ENCODE data around the gene LTO1.
"Not testable (repeated sequence)": the region's sequence is repeated elsewhere in the genome, so short reads cannot be mapped to it uniquely, and the experiment has no call there.

Gene LTO1

GRCh38 chr11:69700278-69701140 is 25.4 kb upstream of the LTO1 start:
- DNase-seq = peak; percentile 49

DNA sequence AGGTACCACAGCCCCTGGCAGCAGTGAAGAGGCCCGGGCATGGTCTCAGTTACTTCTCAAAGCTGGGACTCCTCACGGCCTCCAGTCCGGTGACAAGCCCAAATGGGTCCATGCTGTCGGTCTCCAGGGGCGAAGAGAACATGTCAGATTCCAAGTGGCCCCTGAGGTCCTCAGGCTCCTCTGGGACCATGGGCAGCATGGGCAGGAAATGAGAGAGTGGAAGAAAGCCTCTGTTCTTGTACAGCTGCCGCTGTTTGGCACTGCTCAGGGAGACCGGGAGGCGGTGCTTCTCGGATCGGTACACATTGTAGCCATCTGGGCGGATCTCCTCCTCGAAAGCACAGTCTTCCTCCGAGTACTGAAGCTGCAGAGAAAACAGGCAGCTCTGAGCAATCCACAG is 24.1 kb upstream of the LTO1 start:
- DNase-seq = no peak

DNA sequence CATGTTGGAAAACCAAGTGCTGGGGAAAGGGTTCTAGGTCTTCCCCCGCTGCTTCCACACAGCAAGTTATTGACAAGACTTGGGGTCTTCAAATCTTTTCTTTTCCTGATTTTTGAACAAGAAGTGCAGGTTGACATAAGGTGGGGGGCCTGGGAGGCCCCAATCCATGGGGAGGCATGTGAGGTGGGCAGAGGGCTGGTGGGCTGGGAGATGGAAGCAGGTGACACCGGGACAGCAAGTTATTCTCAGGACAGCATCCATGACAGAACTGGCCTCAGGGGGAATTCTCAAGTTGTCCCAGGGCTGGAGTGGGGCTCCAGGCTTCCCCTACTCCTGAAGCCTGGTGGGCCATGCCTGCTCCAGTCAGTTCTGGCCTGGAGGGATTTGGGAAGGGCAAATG is 23.2 kb upstream of the LTO1 start:
- no peak for DNase-seq

GRCh38 chr11:69697861-69698260 is 22.7 kb upstream of the LTO1 start:
- no peak for DNase-seq

DNA sequence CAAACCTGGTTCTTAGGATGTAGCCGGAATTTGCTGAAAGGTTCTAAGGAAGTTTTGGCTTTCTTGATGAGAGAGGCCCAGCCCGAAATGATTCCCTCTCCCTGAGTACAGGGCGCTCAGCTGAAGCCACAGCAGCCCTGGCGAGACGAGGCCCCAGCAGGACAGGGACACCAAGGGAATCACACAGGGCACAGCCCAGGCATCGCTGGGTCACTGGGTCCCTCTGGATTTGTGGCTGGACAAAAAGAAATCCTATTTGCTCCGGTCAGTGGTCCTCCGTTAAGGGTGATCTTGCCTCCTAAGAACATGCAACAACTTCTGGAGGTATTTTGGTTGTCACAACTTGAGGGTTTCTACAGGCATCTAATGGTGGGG is 22.3 kb upstream of the LTO1 start:
- no peak for DNase-seq

GRCh38 chr11:69696749-69697468 is 21.8 kb upstream of the LTO1 start:
- DNase-seq = no peak

GRCh38 chr11:69695995-69696394 is 20.8 kb upstream of the LTO1 start:
- not testable (repeated sequence) for DNase-seq

- DNase-seq = no peak
These were observed 20.4 kb upstream of the LTO1 start for GRCh38 chr11:69695581-69695980.

DNA sequence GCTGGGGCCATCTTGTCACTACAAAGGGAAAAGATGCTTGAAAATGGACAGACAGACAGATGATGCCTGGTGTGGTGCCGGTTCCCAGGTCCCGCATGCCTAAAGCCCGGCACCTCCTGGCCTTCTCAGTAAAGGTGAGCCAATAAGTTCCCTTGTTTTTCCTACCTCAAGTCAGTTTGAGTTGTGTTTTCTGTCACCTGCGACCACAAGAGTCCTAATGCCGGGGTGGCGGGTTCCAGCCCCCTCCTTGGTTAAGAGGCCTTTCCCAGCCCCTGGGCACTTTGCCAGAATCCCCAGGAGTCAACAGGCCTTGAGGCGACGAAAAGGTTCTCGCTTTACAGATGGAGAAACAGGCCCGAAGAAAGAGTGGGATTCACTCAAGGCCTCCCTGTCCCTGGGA is 19.6 kb upstream of the LTO1 start:
- no peak for DNase-seq

GRCh38 chr11:69692422-69692821 is 17.3 kb upstream of the LTO1 start:
- DNase-seq = no peak

GRCh38 chr11:69691463-69691862 is 16.3 kb upstream of the LTO1 start:
- peak; percentile 51 for DNase-seq

GRCh38 chr11:69689484-69690319 is 14.5 kb upstream of the LTO1 start:
- DNase-seq = no peak

- not testable (repeated sequence) for DNase-seq
These were observed 13.0 kb upstream of the LTO1 start for GRCh38 chr11:69687969-69688771.

DNA sequence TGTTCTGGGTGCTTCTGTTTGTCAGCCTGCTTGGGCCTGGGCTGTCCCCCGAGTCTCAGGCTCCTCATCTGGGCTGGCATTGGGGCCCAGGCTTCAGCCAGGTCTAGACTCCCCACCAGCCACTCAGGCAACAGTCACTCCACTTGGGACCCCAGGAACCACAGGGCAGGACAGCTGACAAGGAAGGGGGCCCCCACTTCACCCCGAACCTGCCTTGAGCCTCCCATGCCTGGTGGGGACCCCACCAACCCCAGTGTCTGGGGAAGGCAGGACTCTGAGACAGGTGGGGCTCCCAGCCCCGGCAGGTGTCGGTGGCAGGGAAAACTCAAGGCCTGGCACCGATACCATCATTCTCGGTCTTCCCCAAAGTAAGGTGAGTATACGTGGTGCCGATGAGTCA is 11.7 kb upstream of the LTO1 start:
- DNase-seq = no peak

DNA sequence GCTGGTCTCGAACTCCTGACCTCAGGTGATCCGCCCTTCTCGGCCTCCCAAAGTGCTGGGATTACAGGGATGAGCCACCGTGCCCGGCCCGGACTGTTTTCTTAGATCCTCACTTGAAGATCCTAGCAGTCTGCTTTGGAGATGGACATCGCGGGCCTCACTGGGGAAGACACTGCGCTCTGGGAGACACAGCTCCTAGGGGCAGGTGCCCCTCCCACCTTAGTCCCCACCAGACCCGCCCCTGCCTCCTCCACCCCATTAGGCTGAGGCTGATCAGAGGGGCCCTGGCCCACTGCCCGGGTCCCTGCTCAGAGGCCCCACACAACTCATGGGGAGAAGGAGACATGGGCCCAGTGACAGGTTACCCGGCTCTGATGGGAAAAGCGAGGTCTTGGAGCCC is 11.3 kb upstream of the LTO1 start:
- no peak for DNase-seq

GRCh38 chr11:69685348-69685747 is 10.2 kb upstream of the LTO1 start:
- DNase-seq = no peak

DNA sequence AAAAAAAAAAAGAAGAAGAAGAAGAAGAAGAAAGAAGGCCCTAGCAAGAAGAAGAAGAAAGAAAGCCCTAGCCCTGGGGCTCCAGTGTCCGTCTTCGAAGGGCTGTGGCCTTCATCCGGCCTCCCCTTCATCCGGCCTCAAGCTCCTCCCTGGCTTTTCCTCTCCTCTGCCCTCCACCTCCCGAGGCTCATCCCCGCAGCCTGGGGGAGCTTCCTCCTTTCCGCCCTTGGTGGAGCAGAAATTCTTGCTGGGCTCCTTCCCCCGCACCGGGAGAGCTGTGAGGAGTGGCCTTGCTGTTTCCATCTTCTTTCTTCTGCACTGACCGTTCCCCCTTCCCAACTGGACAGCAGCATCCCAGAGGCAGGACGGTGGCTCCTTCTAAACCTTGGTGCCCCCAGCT is 9.5 kb upstream of the LTO1 start:
- no peak for DNase-seq

DNA sequence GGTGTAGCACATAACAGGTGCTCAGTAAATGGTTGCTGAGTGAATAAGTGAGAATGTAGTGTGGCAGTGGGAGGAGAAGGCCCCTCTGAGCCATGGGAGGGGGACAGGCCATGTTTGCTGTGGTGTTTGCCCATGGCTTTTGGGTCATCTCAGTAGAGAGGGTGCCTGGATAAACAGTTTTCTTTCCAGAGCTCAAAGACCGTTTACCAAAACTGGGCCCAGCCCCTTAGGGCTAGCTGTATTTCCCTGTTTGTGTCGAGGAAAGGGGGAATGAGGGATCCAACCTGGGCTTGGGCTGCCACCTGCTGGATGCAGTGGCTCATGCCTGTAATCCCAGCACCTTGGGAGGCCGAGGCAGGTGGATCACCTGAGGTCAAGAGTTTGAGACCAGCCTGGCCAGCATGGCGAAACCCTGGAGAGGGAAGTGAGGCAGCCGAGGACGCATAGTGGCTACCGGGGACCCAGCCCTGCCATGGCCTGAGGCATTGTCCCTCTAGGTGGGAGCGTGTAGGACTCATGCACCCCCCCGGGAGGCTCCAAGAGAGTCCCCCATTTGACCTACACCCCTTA is 8.7 kb upstream of the LTO1 start:
- DNase-seq = no peak

GRCh38 chr11:69682681-69683326 is 7.7 kb upstream of the LTO1 start:
- no peak for DNase-seq

DNA sequence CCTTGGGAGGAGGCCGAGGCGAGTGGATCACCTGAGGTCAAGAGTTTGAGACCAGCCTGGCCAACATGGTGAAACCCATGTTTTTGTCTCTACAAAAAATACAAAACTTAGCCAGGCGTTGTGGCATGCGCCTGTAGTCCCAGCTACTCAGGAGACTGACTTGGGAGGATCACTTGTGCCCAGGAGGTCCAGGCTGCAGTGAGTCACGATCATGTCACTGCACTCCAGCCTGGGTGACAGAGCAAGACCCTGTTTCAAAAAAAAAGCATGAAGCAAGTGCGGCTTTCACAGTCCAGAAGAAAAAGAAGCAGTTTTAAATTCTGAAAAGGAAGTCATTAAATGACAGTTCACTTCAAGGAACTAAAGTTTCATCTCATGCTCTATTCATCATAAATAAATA is 7.1 kb upstream of the LTO1 start:
- DNase-seq = no peak

GRCh38 chr11:69680688-69681087 is 5.5 kb upstream of the LTO1 start:
- DNase-seq = no peak

DNA sequence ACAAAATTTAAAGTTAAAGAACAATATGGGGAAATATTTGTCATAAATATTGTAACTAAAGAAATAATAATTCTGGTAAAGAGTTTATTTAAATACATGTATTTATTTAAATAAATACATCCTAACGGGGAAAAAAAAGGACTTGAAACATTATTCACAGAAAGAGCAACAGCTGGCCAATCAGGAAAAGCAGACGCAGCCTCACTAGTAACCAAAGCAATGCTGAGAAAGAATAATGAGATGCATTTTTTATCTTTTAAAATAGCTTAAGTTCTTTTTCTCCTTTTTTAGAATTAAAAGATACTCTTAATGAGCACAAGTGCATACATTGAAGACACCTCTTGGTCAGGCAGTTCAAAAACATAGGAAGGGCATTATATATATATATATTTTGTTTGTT is 2.6 kb upstream of the LTO1 start:
- no peak for DNase-seq

Measured in fibroblast of skin of right biceps (primary cell).